Astrocyte (in vitro differentiated cells and primary cell): ENCODE measurements around the gene FUBP3.

Experiments
- CTCF ChIP-seq: IDR thresholded peaks from 2 replicates; pipeline ENCODE4 v1.5.1; 2011; ENCODE audit warnings: low read depth, mild to moderate bottlenecking, inconsistent platforms, low read length, moderate library complexity; ENCODE audit not compliant: insufficient read depth
- EZH2 ChIP-seq: IDR thresholded peaks from 2 replicates; pipeline ENCODE4 v1.6.1; 2012; ENCODE audit warnings: mild to moderate bottlenecking, low read length, inconsistent platforms; ENCODE audit not compliant: insufficient read depth

- TF ChIP-seq CTCF (no peak), EZH2 (no peak)
Measured at GRCh38 chr9:130665029-130665430, 85.7 kb downstream of the FUBP3 start.
